Small intestine (tissue), 7 donors: ENCODE data around the gene DDX25. TPM values are rescaled to one million over a fixed set of nuclear protein-coding genes. Genes with fewer than 3 reads are reported as not detected.

ENCODE experiments used
- DNase-seq, 2 donors: peaks; one replicate each; pipeline versions ENCODE4 v3.0.0 to v3.0.0-alpha.2; 2013
- FAIRE-seq: peaks from 2 replicates; lab custom pipeline; 2012; peaks lifted over from hg19 to GRCh38; lab: Jason Lieb, UNC
- H3K27ac ChIP-seq, 3 donors: one replicate each; pipeline ENCODE4 v1.5.1; 2013; ENCODE audit warnings: low read length in 2 of 3, mild to moderate bottlenecking in 2 of 3, control low read depth in 1 of 3, inconsistent platforms in 1 of 3, low read depth in 1 of 3, moderate library complexity in 1 of 3
- H3K27me3 ChIP-seq, 3 donors: one replicate each; pipeline ENCODE4 v1.6.1; 2013; ENCODE audit warnings: low read length in 3 of 3, inconsistent platforms in 1 of 3; ENCODE audit not compliant: control insufficient read depth in 3 of 3, insufficient read depth in 3 of 3
- H3K36me3 ChIP-seq, 3 donors: one replicate each; pipeline ENCODE4 v1.6.1; 2013; ENCODE audit warnings: low read length in 3 of 3, inconsistent platforms in 1 of 3, low read depth in 1 of 3, mild to moderate bottlenecking in 1 of 3, moderate library complexity in 1 of 3; ENCODE audit not compliant: control insufficient read depth in 3 of 3, insufficient read depth in 2 of 3
- H3K4me1 ChIP-seq, 3 donors: one replicate each; pipeline ENCODE4 v1.6.1; 2013; ENCODE audit warnings: low read length in 2 of 3, inconsistent platforms in 1 of 3, low read depth in 1 of 3, mild to moderate bottlenecking in 1 of 3, moderate library complexity in 1 of 3; ENCODE audit not compliant: control insufficient read depth in 3 of 3, insufficient read depth in 2 of 3
- H3K4me3 ChIP-seq, 3 donors: one replicate each; pipeline ENCODE4 v1.5.1; 2013; ENCODE audit warnings: low read length in 3 of 3, control low read depth in 1 of 3, inconsistent platforms in 1 of 3, low read depth in 1 of 3, mild to moderate bottlenecking in 1 of 3, moderate library complexity in 1 of 3
- H3K9me3 ChIP-seq, 2 donors: one replicate each; pipeline ENCODE4 v1.6.1; 2013; ENCODE audit warnings: low read depth in 1 of 2, low read length in 1 of 2; ENCODE audit not compliant: control insufficient read depth in 2 of 2, insufficient read depth in 1 of 2
- WGBS, 3 donors: extraction: QIAGEN DNeasy Blood & Tissue Kit; methylation state at CpG; one replicate each; pipeline ENCODE4 v1.1.7; 2013; 5-methylcytosine and 5-hydroxymethylcytosine counted together
- polyA plus RNA-seq, 4 donors: library from polyadenylated mRNA; stranded (reverse) in 3 of 4; unstranded in 1 of 4; fragments of 200-250 nt in 3 of 4; fragments of 120-200 nt in 1 of 4; gene quantifications; one replicate each; pipeline versions ENCODE4 v1.2.1 to v1.2.3, GENCODE V29; 2013
- donor health status: healthy with polysubstance abuse.
- donor health status: control.
- donor health status: control.
- donor health status: Bipolar disorder and iron deficiency.
- donor health status: healthy.

DDX25 gene
- polyA plus RNA-seq, 4 donors = 0.47 to 0.81 (median 0.63) TPM; not detected in 1

GRCh38 chr11:125873881-125874555, 30.3 kb upstream of the DDX25 start:
- no peaks in the 10 kb centered on the region for H3K4me1 ChIP-seq
- H3K4me3 ChIP-seq = no peak overlapping the region
- no peaks in the 10 kb centered on the region for H3K27me3 ChIP-seq
- H3K9me3 ChIP-seq = peaks cover 0 to 8% of the 10 kb centered on the region in 2 donors
- 77 to 84% (median 80%) methylated on average over 19 to 20 of the region's 20 CpGs for WGBS, 3 donors
- H3K36me3 ChIP-seq = no peaks in the 10 kb centered on the region
- FAIRE-seq (no peak), DNase-seq (no peak)
- no peak overlapping the region for H3K27ac ChIP-seq

GRCh38 chr11:125874556-125875124, 29.7 kb upstream of the DDX25 start:
- 11 to 13% (median 12%) methylated on average over 8 of the region's 8 CpGs for WGBS, 3 donors
- no peaks in the 10 kb centered on the region for H3K4me1 ChIP-seq
- no peaks in the 10 kb centered on the region for H3K36me3 ChIP-seq
- no peak for FAIRE-seq
- H3K4me3 ChIP-seq = no peak overlapping the region
- H3K9me3 ChIP-seq = peaks cover 0 to 8% of the 10 kb centered on the region in 2 donors
- H3K27me3 ChIP-seq = no peaks in the 10 kb centered on the region
- DNase-seq = peak; percentile 66 to 78
- H3K27ac ChIP-seq = no peak overlapping the region

- Histone ChIP-seq H3K27me3 (no peaks in the 10 kb centered on the region), H3K36me3 (no peaks in the 10 kb centered on the region), H3K9me3 (no peaks in the 10 kb centered on the region), H3K4me1 (no peaks in the 10 kb centered on the region), H3K4me3 (no peak overlapping the region), H3K27ac (no peak overlapping the region)
- DNase-seq (no peak), FAIRE-seq (no peak)
- 62 to 86% (median 74%) methylated on average over 1 of the region's 1 CpG for WGBS, 3 donors
These were observed 23.0 kb upstream of the DDX25 start for GRCh38 chr11:125881291-125881690.

GRCh38 chr11:125883375-125883774, 20.9 kb upstream of the DDX25 start:
- FAIRE-seq = no peak
- peak in 1 of 2 donors; percentile 20 for DNase-seq
- H3K27ac ChIP-seq = no peak overlapping the region
- 42 to 73% (median 48%) methylated on average over 8 of the region's 8 CpGs for WGBS, 3 donors
- no peaks in the 10 kb centered on the region for H3K36me3 ChIP-seq
- no peaks in the 10 kb centered on the region for H3K9me3 ChIP-seq
- H3K27me3 ChIP-seq = no peaks in the 10 kb centered on the region
- no peak overlapping the region for H3K4me3 ChIP-seq
- H3K4me1 ChIP-seq = no peaks in the 10 kb centered on the region

GRCh38 chr11:125886997-125887372, 17.3 kb upstream of the DDX25 start:
- peak; percentile 16 to 46 for DNase-seq
- FAIRE-seq = no peak
- Histone ChIP-seq H3K4me3 (peak overlapping the region in 2 of 3 donors; percentile 75 to 97), H3K4me1 (no peaks in the 10 kb centered on the region), H3K36me3 (no peaks in the 10 kb centered on the region), H3K27me3 (no peaks in the 10 kb centered on the region), H3K27ac (peak overlapping the region; percentile 36 to 97 (median 97)), H3K9me3 (no peaks in the 10 kb centered on the region)
- WGBS, 3 donors = 38 to 70% (median 48%) methylated on average over 23 to 24 of the region's 24 CpGs

- H3K27ac ChIP-seq = peak within 1 kb of the TSS; percentile 88 to 97 (median 97)
These were observed 16.7 kb upstream of the DDX25 start, which contains the start of gene HYLS1 for GRCh38 chr11:125887373-125888324. HYLS1 (plus strand) TSS chr11:125887668; CDS start chr11:125899369, 11,701 bp downstream.

GRCh38 chr11:125890447-125891100, 13.7 kb upstream of the DDX25 start:
- no peak overlapping the region for H3K27ac ChIP-seq
- no peaks in the 10 kb centered on the region for H3K9me3 ChIP-seq
- FAIRE-seq (no peak), DNase-seq (no peak)
- WGBS, 3 donors = 76 to 78% (median 77%) methylated on average over 3 of the region's 3 CpGs
- H3K27me3 ChIP-seq = no peaks in the 10 kb centered on the region
- H3K4me3 ChIP-seq = no peak overlapping the region
- peaks cover 6 to 7% (median 7%) of the 10 kb centered on the region in 3 donors for H3K36me3 ChIP-seq
- peaks cover 0 to 7% (median 2%) of the 10 kb centered on the region in 3 donors for H3K4me1 ChIP-seq

More at GRCh38 chr11:125887373-125888324, 16.7 kb upstream of the DDX25 start, which contains the start of gene HYLS1:
- Histone ChIP-seq H3K9me3 (no peaks in the 10 kb centered on the region), H3K4me1 (peaks cover 0 to under 1% (median 0%) of the 10 kb centered on the region in 3 donors), H3K27me3 (no peaks in the 10 kb centered on the region), H3K36me3 (peaks cover 0 to 1% (median 0%) of the 10 kb centered on the region in 3 donors), H3K4me3 (peak within 1 kb of the TSS; percentile 75 to 97 (median 75))
- DNase-seq = peak; percentile 92 to 95
- FAIRE-seq = no peak
- 1% methylated on average over 76 to 91 of the region's 91 CpGs for WGBS, 3 donors
